Measurements from ENCODE around the gene GALNT14.
"Not testable (repeated sequence)": the region's sequence is repeated elsewhere in the genome, so short reads cannot be mapped to it uniquely, and the experiment has no call there.

Gene GALNT14

DNA sequence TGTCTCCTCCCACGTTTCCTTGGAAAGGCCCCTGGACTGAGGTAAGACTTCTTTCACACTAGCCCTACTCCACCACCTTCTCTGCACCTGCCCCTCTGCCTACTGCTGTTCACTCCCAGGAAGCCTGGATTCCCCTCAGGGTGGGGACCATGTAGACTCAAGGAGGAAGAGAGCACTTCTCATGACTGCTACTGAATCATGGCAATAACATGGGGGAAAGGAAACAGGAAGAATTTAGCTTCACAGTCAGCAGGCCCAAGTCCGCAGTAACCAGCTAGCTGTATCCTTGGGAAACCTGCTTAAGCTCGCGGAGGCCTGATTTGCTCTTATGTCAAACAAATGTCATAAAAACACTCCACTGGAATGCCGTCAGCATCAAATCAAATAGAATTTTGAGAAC is 204.7 kb downstream of the GALNT14 start:
- DNase-seq: no peak

DNA sequence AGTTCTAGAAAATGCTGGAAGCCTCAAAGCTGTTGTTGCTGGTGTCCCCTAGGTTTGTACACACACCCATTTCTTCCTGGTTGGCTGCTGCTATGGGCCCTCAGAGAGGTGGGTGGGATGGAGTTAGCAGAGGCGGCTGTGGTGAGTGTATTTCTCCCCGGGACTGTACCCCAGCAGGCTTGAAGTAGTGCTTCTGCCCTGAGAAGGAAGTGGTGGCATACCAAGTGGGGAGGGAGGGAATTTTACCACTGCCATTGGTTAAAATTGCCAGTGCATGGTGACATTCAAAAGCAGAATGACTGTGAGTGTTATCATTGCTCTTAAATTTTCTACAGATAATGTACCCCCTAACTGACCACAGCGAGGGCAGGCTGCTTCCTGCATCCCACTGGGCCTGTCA is 205.4 kb downstream of the GALNT14 start:
- no peak for DNase-seq

DNA sequence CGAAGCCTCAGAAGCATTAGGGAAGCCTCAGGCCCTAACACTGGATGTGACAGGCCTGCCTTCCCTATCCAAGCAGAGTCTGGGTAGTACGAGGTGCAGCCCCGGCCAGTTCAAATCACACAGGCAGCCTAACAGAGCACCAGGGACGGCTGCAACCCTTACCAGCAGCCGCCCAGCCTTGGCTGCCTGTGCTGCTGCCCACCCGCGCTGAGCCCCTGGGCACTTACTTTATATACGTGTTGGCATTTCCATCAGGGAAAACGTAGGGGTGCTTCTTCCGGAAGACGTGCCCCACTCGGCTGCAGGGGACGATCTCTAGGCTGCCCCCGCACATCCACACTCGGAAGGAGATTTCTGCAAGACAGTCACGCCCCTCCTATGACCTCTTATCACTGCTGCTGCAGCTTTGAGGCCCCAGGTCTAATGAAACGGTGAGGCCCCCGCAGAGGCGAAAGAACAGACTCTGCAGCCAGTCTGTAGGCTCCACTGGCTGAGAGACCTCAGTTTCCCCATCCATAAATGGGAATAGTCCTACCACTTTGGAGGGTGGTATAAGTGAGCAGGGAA is 206.3 kb downstream of the GALNT14 start:
- DNase-seq: no peak

DNA sequence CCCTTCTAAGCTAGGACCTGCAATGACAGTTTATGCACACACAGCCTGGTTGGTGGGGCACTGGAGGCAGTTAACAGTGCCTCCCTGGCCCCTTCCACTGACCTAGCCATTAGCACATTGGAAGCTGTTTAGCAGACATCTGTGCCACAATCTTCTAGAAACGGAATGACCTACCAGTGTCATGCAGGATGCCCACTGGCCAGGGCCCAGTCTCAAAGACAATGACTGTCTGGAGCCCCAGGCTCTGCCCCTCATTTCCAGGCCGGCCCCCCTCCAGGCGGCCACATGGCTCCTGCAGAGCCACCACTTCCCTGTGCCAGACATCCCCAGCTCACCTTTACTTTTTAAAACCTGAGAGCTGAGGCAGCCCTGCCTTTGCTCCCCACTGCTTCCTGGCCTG is 207.5 kb downstream of the GALNT14 start:
- no peak for DNase-seq

DNA sequence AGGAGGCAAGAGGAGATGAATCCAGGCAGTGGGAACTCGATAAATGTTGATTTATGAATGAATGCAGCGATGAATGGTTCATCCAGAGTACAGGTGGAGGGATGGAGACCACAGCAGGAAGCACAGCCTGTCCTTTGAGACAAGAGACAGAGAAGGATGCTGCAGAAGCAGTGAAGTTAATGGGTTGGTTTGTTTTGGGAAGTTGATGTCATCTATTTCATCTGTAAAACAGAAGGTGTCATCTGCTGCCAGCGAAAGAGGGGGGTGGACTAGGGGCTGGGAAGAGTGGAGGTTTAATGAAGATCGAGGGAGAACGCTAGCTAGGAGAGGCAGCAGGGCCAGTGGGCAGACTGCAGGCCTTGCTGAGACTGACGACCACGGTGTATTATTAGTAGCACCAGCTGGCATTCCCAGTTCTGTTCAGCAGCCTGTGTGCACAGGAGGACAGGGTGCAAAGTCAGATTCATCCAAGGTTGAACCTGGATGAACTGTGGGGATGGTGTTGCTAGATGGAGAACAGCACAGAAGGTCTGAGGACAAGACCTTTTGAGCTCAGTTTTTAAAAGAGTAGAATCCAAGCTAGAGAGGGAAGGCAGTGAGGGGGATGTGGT is 210.7 kb downstream of the GALNT14 start:
- DNase-seq: no peak

DNA sequence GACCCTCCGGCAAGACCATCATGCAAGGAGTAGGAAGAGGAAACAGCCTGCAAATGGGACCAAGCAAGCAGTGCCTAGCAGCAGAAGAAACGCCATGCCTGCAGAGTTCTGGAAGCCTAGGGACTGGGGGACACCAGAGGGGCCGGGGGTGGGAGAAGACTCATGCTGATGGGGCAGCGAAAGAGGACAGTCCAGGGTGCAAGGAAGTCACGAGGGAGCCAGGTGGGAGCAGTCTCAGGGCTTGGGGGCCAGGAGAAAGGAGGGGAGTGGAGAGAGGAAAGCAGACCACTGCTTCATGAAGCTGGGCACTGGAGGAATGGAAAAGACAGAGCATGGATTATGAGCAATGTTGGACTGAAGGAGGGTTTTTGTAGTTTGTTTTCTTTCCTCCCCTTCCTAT is 211.6 kb downstream of the GALNT14 start:
- no peak for DNase-seq

DNA sequence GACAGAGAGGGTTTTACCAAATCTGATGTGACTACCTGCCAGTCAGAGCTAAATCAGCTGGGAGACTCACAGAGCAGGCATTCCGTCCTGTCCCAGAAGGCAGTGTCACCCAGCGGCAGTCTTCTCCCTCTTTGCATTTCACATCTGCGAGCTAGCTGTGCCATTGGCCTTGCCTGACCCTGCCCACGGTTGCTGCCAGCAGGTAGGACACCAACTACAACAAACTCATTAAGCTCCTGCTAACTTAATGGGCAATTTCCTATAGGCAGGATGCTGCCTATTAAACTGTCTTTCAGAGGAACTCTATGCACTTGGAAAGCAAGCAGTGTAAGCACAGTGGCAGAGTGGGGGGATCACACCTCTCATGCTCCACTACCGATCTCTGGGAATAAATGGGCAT is 214.6 kb downstream of the GALNT14 start:
- peak; percentile 19 for DNase-seq

DNA sequence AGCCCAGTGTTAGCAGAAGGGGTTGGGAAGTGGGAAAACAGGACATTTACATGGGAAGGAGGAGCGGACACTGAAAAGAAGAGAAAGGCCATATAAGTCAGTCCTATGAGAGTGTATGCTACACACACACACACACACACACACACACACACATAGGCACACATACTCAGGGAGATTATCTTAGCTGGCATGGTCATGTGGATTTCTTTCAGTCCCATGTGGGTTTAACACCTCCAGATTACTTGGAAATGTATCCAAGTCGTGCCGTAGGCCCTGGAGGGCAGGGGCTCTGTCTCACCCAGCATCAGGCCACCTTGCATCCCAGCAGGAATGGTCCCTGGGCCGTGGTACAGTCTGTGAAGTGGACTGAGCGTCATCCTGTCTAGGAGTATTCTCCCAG is 217.7 kb downstream of the GALNT14 start:
- peak; percentile 46 for DNase-seq

DNA sequence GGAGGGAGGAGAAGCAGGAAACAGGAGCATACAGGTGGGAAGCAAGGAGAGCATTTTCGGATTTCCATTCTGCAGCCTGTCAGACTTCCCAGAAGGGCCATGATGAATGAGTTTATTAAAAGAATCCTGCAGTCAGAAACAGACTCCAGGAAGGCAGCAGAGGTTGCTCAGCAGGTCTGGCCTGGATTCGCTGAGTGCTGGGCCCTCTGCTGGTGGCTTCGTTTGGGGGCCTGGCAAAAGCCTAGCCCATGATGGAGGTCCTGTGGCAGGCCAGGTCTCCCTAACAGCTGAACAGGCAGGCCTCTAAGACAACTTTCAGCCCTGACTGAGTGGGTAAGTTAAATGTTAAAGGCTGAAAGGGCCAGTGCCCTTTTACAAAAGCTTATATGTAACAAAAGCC is 222.8 kb downstream of the GALNT14 start:
- DNase-seq: peak; percentile 42

DNA sequence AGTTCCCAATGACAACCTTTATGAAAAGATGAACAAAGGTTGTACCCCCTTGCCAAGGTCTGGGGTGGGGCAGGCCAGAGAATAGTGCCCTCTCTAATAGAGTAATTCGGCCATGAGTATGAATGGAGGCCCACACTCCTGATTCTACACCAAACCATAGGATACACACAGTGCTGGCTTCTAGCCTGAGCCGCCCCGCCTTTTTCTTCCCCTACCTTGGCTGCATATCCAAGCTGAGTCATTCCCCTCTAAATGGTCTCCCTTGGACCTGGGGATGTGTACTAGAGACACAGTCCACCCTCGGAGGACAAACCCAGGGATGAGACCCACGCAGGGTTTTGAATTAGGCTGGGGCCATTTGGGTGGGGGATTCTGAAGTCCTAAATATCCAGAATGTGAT is 223.8 kb downstream of the GALNT14 start:
- DNase-seq: peak; percentile 19

DNA sequence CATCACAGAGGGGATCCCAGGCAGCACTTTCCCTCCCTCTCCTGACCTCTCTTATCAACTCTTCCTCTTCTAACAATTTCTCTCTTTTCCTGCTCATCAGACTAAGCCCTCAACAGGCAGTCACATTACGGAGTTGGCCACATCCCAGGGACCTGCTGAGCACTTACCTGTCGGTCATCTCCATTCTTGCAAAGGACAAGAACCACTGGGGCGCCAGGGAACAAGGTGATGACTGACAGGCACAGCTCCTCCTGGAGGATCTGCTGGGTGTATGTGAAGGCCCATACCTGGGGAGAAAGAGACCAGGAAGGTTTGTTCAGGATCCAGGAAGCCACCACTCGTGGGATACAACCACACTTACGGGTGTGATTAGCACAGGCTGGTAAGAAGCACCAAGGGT is 226.2 kb downstream of the GALNT14 start:
- DNase-seq: peak; percentile 9

DNA sequence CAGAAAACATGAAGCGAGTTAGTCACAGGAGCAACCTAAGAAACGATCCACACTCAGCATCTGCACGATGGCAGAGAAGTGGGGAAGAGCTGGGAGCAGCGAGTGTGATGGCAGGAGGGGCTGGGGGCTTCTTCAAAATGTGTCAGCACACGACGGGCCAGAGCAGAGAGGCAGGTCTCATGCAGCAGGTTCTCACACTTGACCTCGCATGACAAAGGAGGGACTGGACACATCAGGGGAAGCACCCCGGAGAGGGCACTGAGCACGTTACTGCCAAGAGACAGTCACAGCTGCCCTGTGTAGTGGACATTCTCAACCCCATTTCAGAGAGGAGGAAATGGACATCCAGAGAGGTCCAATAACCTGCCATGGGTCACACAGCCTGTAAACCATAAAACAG is 226.9 kb downstream of the GALNT14 start:
- peak; percentile 31 for DNase-seq

DNA sequence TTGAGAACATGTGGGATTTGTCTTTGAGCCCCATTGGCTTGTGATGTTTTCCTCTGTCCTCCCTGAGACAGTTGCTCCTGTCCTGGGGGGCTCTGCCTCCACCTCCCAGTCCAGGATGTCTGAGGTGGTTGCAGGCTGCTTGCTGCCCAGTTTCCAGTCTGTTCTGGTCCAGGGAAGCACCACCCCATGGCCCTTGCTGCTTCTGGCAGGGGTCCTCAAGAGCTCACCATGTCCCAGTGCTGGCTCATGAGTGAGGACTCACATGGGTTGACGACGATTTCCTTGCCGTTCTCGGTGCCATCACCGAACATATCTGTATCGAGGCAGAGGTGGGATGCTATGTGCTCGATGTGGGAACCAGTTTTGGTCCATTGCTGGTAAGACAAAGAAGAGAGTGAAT is 227.6 kb downstream of the GALNT14 start:
- DNase-seq: peak; percentile 46

DNA sequence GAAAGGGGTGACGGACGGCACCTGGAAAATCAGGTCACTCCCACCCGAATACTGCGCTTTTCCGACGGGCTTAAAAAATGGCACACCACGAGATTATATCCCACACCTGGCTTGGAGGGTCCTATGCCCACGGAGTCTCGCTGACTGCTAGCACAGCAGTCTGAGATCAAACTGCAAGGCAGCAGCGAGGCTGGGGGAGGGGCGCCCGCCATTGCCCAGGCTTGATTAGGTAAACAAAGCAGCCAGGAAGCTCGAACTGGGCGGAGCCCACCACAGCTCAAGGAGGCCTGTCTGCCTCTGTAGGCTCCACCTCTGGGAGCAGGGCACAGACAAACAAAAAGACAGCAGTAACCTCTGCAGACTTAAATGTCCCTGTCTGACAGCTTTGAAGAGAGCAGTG is 233.8 kb downstream of the GALNT14 start:
- DNase-seq: not testable (repeated sequence)

DNA sequence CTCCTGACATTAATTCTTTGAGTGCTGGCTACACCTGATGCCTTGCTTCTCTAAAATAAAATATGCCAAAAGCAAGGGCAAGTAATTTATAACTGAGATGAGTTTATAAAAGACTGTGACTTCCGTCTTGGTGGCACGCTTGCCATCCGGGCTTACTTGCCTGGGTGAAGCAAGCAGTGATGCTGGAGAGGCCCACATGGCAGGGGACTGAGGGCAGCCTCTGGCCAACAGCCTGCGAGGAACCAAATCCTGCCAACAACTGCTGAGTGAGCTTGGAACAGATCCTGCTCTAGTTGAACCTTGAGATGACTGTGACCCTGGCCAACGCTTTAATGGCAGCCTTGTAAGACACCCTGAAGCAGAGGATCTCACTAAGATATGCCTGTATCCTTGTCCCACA is 234.9 kb downstream of the GALNT14 start:
- DNase-seq: no peak

DNA sequence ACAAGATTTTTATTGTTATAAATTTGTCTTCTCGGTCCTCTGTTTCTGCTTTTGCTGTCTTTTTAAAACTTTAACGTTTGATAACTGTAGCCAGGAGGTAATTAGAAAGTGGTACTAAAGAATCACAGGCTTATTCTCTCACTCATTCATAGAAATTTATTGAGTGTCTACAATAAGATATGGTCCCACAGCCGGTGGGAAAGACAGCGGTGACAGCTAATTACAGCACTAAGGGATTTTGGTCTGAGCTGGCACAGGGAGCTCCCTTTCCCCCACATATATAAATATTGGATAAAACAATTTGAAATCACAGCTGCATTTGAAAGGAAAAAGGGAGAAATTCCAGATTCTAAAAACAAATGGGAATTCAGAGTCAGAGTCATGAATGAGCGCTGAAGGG is 237.9 kb downstream of the GALNT14 start:
- no peak for DNase-seq

DNA sequence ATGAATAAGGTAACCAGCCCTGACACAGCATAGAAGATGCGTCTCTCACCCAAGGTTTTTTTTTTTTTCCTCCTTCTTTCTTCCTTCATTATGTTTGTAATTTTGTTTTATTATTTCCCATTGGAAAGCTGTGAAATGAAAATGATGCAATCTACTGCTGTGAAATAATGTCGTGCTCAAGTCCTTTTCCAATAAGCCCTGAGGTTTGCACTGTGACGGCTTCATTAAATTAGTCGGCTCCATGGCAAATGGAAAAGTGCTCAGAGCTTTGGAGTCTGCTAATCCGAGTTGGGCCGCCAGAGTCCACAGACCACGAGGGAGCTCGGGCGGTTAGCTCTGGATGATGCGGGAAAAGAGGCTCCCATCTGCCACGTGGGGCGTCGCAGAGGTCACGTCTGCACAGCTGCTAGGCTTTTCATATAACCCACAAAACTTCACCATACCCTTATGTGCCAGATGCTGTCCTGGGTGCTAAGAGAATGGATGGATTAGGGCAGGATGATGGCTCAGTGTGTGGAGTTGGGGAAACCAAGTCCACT is 238.7 kb downstream of the GALNT14 start:
- DNase-seq: no peak

DNA sequence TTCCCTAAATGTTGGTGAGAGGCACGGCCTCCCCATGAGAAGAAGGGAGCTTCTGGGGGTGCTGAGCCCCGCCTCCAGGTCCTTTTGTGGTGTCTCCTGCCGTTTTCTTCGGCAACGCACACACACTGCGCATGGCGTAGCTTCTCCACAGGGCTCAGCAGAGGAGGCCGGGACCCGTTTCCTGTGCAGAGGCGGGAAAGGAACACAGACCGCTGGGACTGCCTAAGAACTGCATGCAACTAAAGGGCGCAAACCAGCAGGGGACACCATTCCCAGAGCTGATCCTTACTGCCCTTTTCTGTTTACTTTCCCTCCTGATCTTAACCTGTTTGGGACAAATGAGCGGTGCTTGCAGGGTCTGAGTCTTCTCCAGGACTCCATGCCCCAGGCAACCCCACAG is 240.7 kb downstream of the GALNT14 start:
- no peak for DNase-seq

DNA sequence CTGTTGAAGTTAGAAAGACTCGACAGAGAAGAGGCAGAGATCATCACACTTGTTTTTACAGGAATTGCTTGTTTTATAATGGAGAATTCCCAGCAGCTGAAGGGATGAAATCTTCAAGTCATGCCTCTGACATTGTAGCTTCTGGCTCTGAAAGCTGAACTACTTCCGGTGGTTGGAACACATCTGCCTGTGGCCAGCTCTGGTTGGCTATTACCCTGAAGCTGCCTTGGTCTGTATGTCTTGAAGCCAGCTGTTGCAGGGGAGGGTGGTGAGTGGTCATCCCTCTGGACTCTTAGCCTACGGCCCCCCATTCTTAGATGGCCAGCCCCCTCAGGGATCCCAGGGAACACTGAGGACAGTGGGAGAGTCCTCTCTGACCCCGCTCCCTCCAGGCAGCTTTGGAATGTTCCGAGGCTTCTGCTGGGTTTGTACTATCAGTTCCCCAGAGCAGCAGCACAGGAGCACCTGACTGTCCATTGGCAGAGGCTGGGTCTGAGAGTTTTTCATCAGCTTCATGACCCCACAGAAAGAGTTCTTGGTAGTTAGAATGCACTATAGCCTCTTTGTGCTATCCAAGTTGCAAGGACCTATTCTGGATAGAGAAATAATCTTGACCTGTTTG is 243.6 kb downstream of the GALNT14 start:
- no peak for DNase-seq

DNA sequence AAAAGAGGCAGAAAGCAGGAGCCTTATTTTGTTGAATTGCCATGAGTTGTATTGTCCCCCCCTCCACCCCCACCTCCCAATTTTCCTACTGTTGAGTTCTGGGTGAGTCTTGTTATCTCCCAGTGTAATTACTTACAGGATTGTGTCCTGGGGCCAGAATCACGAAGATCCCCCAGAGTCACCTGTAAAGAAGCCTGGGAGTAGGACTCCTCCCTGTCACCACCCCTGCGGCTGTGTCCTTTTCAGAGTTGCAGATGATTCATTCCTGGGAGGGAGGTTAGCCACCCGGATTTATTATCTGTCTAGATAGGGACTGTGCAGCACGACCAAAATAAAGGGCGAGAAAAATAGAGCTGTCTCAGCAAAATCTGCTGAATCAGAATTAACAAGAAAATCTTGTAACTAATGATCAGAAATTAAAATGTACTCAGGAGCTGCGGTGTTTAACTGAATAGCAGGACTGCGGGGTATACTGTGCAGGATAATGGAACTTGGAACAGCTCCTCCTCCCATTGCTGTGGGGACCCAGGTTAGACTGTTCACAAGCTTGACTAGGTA is 249.3 kb downstream of the GALNT14 start:
- no peak for DNase-seq

DNA sequence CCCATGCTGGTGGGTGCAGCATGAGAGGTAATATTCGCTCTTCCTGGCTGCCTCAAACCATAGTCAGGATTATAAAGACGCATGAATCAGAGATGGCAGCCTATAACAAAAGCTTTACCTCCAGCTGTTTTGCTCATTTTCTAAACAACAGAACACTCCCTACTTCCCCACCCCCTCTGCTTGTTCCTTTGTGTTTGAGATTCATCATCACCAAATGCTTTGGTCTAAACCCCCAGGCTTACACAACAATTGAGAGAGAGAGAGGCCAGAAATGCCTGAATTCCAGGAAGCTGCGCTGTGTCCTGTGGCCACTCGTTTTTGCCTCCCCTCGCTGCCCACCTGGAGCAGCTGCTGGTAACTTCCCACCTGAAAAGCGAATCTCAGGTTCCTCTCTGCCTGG is 252.2 kb downstream of the GALNT14 start:
- DNase-seq: no peak

DNA sequence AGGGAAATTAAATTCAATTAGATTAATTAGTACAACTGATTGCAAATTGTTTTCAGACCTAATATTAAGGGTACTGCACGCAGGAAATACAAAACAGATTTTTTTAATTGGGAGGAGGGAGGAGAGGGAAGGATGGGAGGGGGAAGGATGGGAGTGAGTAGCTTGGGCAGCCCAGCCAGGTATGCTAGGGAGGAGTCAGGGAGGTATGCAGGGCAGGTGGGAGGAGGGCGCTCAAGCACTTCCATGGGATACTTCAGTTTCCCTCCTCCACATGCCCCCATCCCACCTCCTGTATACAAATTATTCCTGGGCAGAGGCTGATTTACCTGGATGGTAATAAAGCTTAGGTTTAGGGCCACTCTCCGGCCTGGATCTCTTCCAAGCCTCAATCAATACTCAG is 254.4 kb downstream of the GALNT14 start:
- DNase-seq: no peak

DNA sequence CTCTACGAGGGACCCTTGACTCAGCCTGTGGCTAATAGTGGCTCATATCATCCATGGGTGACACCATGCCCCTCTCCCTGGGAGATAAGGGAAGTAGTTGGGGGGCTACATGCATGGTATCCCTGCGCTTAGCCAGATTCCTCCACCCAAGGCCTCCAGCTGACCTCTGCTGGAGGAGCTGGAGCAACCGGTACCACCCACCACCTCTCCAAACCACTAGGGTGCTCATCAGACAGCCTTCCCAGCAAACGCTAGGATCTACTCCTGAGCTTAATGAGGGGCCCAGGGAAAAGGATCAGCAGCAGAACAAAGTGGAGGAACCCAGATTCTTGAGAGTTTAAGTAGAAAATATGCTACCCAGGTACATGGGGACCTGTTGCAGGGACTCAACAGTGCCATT is 255.1 kb downstream of the GALNT14 start:
- no peak for DNase-seq

DNA sequence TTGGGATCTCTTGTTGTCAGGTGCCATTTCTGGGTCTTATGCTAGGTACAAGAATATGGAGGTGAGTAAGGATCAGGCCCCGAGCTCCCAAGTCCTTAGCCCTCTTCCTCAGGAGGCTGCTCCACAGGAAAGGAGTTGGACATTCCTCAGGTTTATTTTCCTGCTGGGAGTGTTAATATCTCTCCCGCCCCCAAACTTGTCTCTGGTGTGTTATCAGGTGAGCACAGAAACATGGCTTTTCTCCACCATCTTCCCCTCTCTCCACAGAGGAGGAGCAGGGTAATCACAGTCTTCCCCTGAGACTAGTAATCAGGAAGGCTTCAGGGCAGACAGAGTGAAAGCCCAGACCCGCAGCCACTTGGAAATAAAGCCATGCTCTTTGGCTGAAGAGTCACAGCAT is 257.7 kb downstream of the GALNT14 start:
- no peak for DNase-seq

Data from activated effector memory CD4-positive, alpha-beta T cell treated with anti-CD3 and anti-CD28 coated beads, Interleukin-2, amount 50 U/mL, for 16 hours (primary cell).